SK-N-SH (cell line): Measurements from ENCODE around the gene ENOX1.

Experiments
- CTCF ChIP-seq: fragments of 200-600 bp; sonication (generic); IDR thresholded peaks from 2 replicates; pipeline ENCODE4 v1.6.1; 2017; ENCODE audit warnings: antibody characterized with exemption, mild to moderate bottlenecking, moderate library complexity
- EP300 ChIP-seq, 2 experiments: IDR thresholded peaks; 2 replicates each; pipeline versions ENCODE4 v1.4.0 to v1.6.1; 2012; ENCODE audit warnings: borderline replicate concordance in 1 of 2, low read depth in 1 of 2, low read length in 1 of 2
- EZH2phosphoT487 ChIP-seq: fragments of 200-600 bp; sonication (generic); IDR thresholded peaks from 2 replicates; pipeline ENCODE4 v1.6.1; 2017; ENCODE audit warnings: low read depth, mixed run types, mild to moderate bottlenecking, antibody characterized with exemption, moderate library complexity, borderline replicate concordance
- GABPA ChIP-seq: IDR thresholded peaks from 2 replicates; pipeline ENCODE4 v1.4.0; 2012; ENCODE audit warnings: low read depth, mild to moderate bottlenecking
- MXI1 ChIP-seq: IDR thresholded peaks from 2 replicates; pipeline ENCODE4 v1.6.1; 2012; ENCODE audit warnings: mild to moderate bottlenecking, low read depth, low read length, improper control_type of control experiment
- NFIC ChIP-seq: IDR thresholded peaks from 2 replicates; pipeline ENCODE4 v1.4.0; 2012; ENCODE audit warnings: borderline replicate concordance
- PBX3 ChIP-seq: IDR thresholded peaks from 2 replicates; pipeline ENCODE4; 2012
- POLR2AphosphoS5 ChIP-seq: IDR thresholded peaks from 2 replicates; pipeline ENCODE4 v1.6.1; 2012; ENCODE audit warnings: low read depth, low read length
- RAD21 ChIP-seq: IDR thresholded peaks from 2 replicates; pipeline ENCODE4 v1.6.1; 2012; ENCODE audit warnings: mild to moderate bottlenecking, low read length
- RCOR1 ChIP-seq: fragments of 150-350 bp; IDR thresholded peaks from 2 replicates; pipeline ENCODE4 v1.6.1; 2017; ENCODE audit warnings: antibody characterized with exemption, low read length
- REST ChIP-seq: IDR thresholded peaks from 2 replicates; pipeline ENCODE4 v1.6.1; 2012; ENCODE audit warnings: mild to moderate bottlenecking, low read depth, low read length, moderate library complexity
- TAF1 ChIP-seq: IDR thresholded peaks from 2 replicates; pipeline ENCODE4 v1.6.1; 2012; ENCODE audit warnings: low read depth, mild to moderate bottlenecking, low read length, moderate library complexity, borderline replicate concordance
- TF ChIP-seq, protein P1 (sequence below): IDR thresholded peaks from 2 replicates; pipeline ENCODE4 v1.4.0; 2012; ENCODE audit warnings: low read depth, borderline replicate concordance
- TF ChIP-seq, protein P2 (sequence below): fragments of 150-350 bp; IDR thresholded peaks from 2 replicates; pipeline ENCODE4 v1.6.1; 2017; ENCODE audit warnings: antibody characterized with exemption, low read length, low read depth, borderline replicate concordance

DNA sequence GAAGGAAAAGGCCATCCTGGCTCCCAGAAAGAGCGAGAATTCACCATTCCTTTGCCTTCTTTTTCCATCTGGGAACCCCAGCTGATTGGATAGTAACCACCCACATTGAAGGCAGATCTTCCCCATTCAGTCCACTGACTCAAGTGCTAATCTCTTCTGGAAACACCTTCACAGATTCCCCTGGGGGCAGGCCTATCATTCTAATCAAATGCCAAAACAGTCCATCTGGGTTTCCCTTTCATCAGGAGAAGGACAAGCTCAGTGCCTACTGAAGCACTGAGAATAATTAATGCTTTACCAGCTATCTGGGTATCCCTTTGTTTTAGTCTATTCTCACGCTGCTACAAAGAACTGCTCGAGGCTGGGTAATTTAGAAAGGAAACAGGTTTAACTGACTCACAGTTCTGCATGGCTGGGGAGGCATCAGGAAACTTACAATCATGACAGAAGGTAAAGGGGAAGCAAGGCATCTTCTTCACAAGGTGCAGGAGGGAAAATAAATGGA lies 293.2 kb downstream of the ENOX1 start:
- TF ChIP-seq RAD21, result no peak
- TF ChIP-seq TAF1, result no peak
- no peak for TF ChIP-seq CTCF
- TF ChIP-seq MXI1, result no peak
- no peak for TF ChIP-seq POLR2AphosphoS5
- TF ChIP-seq EZH2phosphoT487, result no peak
- TF ChIP-seq, protein P1, sequence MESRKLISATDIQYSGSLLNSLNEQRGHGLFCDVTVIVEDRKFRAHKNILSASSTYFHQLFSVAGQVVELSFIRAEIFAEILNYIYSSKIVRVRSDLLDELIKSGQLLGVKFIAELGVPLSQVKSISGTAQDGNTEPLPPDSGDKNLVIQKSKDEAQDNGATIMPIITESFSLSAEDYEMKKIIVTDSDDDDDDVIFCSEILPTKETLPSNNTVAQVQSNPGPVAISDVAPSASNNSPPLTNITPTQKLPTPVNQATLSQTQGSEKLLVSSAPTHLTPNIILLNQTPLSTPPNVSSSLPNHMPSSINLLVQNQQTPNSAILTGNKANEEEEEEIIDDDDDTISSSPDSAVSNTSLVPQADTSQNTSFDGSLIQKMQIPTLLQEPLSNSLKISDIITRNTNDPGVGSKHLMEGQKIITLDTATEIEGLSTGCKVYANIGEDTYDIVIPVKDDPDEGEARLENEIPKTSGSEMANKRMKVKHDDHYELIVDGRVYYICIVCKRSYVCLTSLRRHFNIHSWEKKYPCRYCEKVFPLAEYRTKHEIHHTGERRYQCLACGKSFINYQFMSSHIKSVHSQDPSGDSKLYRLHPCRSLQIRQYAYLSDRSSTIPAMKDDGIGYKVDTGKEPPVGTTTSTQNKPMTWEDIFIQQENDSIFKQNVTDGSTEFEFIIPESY, result no peak
- TF ChIP-seq EP300 (IDR thresholded peaks at IDR 0.05; ENCODE audit: borderline replicate concordance in 1 of 2, low read depth in 1 of 2, low read length in 1 of 2), result no peak
- TF ChIP-seq GABPA, result no peak
- TF ChIP-seq, protein P2, sequence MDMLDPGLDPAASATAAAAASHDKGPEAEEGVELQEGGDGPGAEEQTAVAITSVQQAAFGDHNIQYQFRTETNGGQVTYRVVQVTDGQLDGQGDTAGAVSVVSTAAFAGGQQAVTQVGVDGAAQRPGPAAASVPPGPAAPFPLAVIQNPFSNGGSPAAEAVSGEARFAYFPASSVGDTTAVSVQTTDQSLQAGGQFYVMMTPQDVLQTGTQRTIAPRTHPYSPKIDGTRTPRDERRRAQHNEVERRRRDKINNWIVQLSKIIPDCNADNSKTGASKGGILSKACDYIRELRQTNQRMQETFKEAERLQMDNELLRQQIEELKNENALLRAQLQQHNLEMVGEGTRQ, result no peak
- no peak for TF ChIP-seq REST
- TF ChIP-seq NFIC, result no peak
- TF ChIP-seq PBX3, result no peak
- no peak for TF ChIP-seq RCOR1
